Glutamatergic neuron (in vitro differentiated cells): ENCODE results near the gene MRPS18B. TPM values are rescaled to one million over a fixed set of nuclear protein-coding genes. Genes with fewer than 3 reads are reported as not detected.
A peak's percentile ranks its signal among the peaks of the same experiment; 100 is the strongest.
"Not testable (repeated sequence)": the region's sequence is repeated elsewhere in the genome, so short reads cannot be mapped to it uniquely, and the experiment has no call there.

Experiments used
- DNase-seq: peaks from one replicate; pipeline ENCODE4 v3.0.0; 2022
- H3K27ac Mint-ChIP-seq: one replicate; pipeline ENCODE4 v1.8.0; 2020; ENCODE audit warnings: mild to moderate bottlenecking, mixed read lengths, inconsistent platforms; ENCODE audit not compliant: unreplicated experiment
- H3K27me3 Mint-ChIP-seq: one replicate; pipeline ENCODE4 v1.8.0; 2020; ENCODE audit warnings: mild to moderate bottlenecking, moderate library complexity, mixed read lengths, inconsistent platforms; ENCODE audit not compliant: unreplicated experiment
- H3K36me3 Mint-ChIP-seq: one replicate; pipeline ENCODE4 v1.8.0; 2020; ENCODE audit warnings: mild to moderate bottlenecking, mixed read lengths, inconsistent platforms; ENCODE audit not compliant: unreplicated experiment
- H3K4me1 Mint-ChIP-seq: one replicate; pipeline ENCODE4 v1.8.0; 2020; ENCODE audit warnings: mild to moderate bottlenecking, low read depth, mixed read lengths, inconsistent platforms; ENCODE audit not compliant: unreplicated experiment
- H3K4me3 Mint-ChIP-seq: one replicate; pipeline ENCODE4 v1.8.0; 2020; ENCODE audit warnings: mild to moderate bottlenecking, mixed read lengths, inconsistent platforms; ENCODE audit not compliant: unreplicated experiment
- H3K9me3 Mint-ChIP-seq: one replicate; pipeline ENCODE4 v1.8.0; 2020; ENCODE audit warnings: mild to moderate bottlenecking, moderate library complexity, mixed read lengths, inconsistent platforms; ENCODE audit not compliant: unreplicated experiment
- CTCF ChIP-seq: fragments of 200-600 bp; sonication (generic); IDR thresholded peaks from one replicate; pipeline ENCODE4 v1.5.0; 2021; ENCODE audit not compliant: partially characterized antibody, unreplicated experiment
- total RNA-seq: library from RNA; stranded (reverse); fragmentation: NEBNext Ultra II Directional; extraction: Animal tissue kit (Norgen Biotek cat#: 25700); gene quantifications from one replicate; pipeline ENCODE4 v1.2.1, GENCODE V29; 2021; ENCODE audit not compliant: unreplicated experiment

MRPS18B gene
- total RNA-seq, 1 donor from 2014 or later: 40.0 TPM

- Mint-ChIP-seq H3K4me1 (no peaks in the 10 kb centered on the region), H3K27ac (no peak overlapping the region), H3K36me3 (no peaks in the 10 kb centered on the region), H3K9me3 (peaks cover 1% of the 10 kb centered on the region), H3K4me3 (no peak overlapping the region), H3K27me3 (peaks cover 4% of the 10 kb centered on the region)
- DNase-seq: no peak
- no peak for TF ChIP-seq CTCF
These were observed 38.9 kb downstream of the MRPS18B start for GRCh38 chr6:30656513-30656912.

GRCh38 chr6:30657454-30657853 is 39.8 kb downstream of the MRPS18B start:
- Mint-ChIP-seq H3K4me3 (no peak overlapping the region), H3K27me3 (peaks cover 2% of the 10 kb centered on the region), H3K9me3 (peaks cover 1% of the 10 kb centered on the region), H3K4me1 (no peaks in the 10 kb centered on the region), H3K36me3 (no peaks in the 10 kb centered on the region), H3K27ac (no peak overlapping the region)
- DNase-seq: no peak
- TF ChIP-seq CTCF: no peak

- H3K4me3 Mint-ChIP-seq, H3K9me3 Mint-ChIP-seq, H3K27me3 Mint-ChIP-seq, DNase-seq, H3K27ac Mint-ChIP-seq, H3K36me3 Mint-ChIP-seq, H3K4me1 Mint-ChIP-seq: not testable (repeated sequence)
These were observed 40.3 kb downstream of the MRPS18B start for GRCh38 chr6:30657922-30658321.

- Mint-ChIP-seq H3K4me3 (no peak overlapping the region), H3K27ac (no peak overlapping the region), H3K27me3 (no peaks in the 10 kb centered on the region), H3K36me3 (no peaks in the 10 kb centered on the region), H3K9me3 (no peaks in the 10 kb centered on the region), H3K4me1 (no peaks in the 10 kb centered on the region)
- DNase-seq: no peak
- no peak for TF ChIP-seq CTCF
These were observed 47.5 kb downstream of the MRPS18B start for GRCh38 chr6:30664994-30665767.

- not testable (repeated sequence) for DNase-seq, H3K36me3 Mint-ChIP-seq, H3K4me1 Mint-ChIP-seq, H3K4me3 Mint-ChIP-seq, H3K27ac Mint-ChIP-seq, H3K9me3 Mint-ChIP-seq, H3K27me3 Mint-ChIP-seq
These were observed 48.7 kb downstream of the MRPS18B start for GRCh38 chr6:30666300-30666699.

- peaks cover 6% of the 10 kb centered on the region for H3K4me1 Mint-ChIP-seq
- no peak for TF ChIP-seq CTCF
- DNase-seq: no peak
- peaks cover 4% of the 10 kb centered on the region for H3K27me3 Mint-ChIP-seq
- H3K27ac Mint-ChIP-seq: peak overlapping the region; percentile 54
- H3K4me3 Mint-ChIP-seq: peak overlapping the region; percentile 74
- no peaks in the 10 kb centered on the region for H3K36me3 Mint-ChIP-seq
- H3K9me3 Mint-ChIP-seq: peaks cover under 1% of the 10 kb centered on the region
These were observed 53.3 kb downstream of the MRPS18B start for GRCh38 chr6:30670760-30671527.
